Activated CD8-positive, alpha-beta memory T cell treated with anti-CD3 and anti-CD28 coated beads for 1 hour (primary cell): ENCODE measurements around the gene SSBP4.

Source experiments
- DNase-seq, 2 donors: peaks; one replicate each; pipeline ENCODE4 v3.0.0-alpha.2; 2020; ENCODE audit warnings: low read depth in 1 of 2; ENCODE audit errors: extremely low read depth in 1 of 2

Gene SSBP4

GRCh38 chr19:18419699-18420460, 682 bp downstream of the SSBP4 start:
- DNase-seq = no peak

GRCh38 chr19:18420930-18421329, 1.7 kb downstream of the SSBP4 start:
- DNase-seq = no peak

GRCh38 chr19:18421371-18421959, 2.3 kb downstream of the SSBP4 start:
- no peak for DNase-seq

GRCh38 chr19:18422530-18423191, 3.5 kb downstream of the SSBP4 start:
- no peak for DNase-seq

- DNase-seq = no peak
These were observed 4.2 kb downstream of the SSBP4 start for GRCh38 chr19:18423258-18424020.

GRCh38 chr19:18424122-18424889, 5.1 kb downstream of the SSBP4 start:
- DNase-seq = no peak

GRCh38 chr19:18424890-18425514, 5.8 kb downstream of the SSBP4 start:
- DNase-seq = no peak

- DNase-seq = no peak
These were observed 6.6 kb downstream of the SSBP4 start for GRCh38 chr19:18425515-18426415.

- DNase-seq = no peak
These were observed 7.2 kb downstream of the SSBP4 start for GRCh38 chr19:18426416-18426767.

GRCh38 chr19:18427080-18427742, 8.0 kb downstream of the SSBP4 start:
- no peak for DNase-seq

- DNase-seq = no peak
These were observed 8.5 kb downstream of the SSBP4 start for GRCh38 chr19:18427743-18428113.

GRCh38 chr19:18428173-18428786, 9.1 kb downstream of the SSBP4 start:
- DNase-seq = no peak

GRCh38 chr19:18428787-18429674, 9.8 kb downstream of the SSBP4 start:
- DNase-seq = peak; percentile 64 to 78

- no peak for DNase-seq
These were observed 10.7 kb downstream of the SSBP4 start for GRCh38 chr19:18429717-18430416.

- no peak for DNase-seq
These were observed 11.4 kb downstream of the SSBP4 start for GRCh38 chr19:18430417-18431144.
